GM18498 (cell line): ENCODE data around the gene SLC5A12.

Experiments
- ATAC-seq: cut with Tn5 transposase; IDR thresholded peaks from one replicate; pipeline ENCODE4 v1.9.1; 2021; ENCODE audit warnings: mild to moderate bottlenecking, moderate library complexity; ENCODE audit not compliant: unreplicated experiment

Gene SLC5A12

DNA sequence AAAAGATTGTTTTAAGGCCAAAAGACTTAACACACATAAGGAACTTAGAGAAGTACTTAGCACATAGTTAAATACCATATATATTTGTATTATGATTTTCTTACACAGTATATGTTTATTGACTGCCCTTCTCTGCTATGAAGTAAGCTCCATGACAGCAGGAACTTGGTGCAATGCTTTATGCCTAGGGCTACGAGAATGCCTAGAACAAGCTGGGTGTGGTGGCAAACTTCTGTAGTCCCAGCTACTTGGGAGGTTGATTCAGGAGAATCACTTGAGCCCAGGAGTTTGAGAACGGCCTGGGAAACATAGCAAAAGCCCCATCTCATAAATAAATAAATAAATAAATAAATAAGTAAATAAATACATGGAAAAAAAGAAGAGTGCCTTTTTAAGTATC is 1.9 kb downstream of the SLC5A12 start:
- ATAC-seq: no peak

DNA sequence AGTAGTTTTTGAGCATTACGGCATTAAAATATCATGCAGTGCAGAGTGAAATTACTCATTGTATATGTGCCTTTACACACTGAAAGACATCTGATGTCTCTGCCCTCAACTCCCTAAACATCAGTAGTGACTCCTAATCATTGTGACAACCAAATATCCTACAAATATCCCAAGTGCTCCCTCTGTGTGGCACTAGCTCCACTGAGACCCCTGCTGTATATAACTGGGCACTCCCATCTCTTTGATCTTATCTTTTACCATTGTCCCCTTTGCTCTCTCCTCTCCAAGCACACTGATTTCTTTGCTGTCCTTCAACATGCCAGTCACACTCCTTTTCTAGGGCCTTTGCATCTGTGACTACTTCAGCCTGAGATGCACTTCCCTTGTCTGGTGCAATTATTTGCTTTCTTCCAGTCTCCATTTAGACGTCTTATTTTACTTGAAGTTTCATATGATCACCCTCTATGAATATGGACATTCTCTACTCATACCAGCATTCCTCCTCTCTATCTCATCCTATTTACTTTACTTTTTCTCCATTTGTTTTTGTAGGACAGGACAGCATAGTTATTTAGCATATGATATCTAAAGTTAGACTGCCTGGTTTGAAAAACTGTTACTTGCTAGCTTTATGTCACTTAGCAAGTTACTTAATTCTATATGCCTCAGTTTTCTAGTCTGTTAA is 2.4 kb downstream of the SLC5A12 start:
- no peak for ATAC-seq

DNA sequence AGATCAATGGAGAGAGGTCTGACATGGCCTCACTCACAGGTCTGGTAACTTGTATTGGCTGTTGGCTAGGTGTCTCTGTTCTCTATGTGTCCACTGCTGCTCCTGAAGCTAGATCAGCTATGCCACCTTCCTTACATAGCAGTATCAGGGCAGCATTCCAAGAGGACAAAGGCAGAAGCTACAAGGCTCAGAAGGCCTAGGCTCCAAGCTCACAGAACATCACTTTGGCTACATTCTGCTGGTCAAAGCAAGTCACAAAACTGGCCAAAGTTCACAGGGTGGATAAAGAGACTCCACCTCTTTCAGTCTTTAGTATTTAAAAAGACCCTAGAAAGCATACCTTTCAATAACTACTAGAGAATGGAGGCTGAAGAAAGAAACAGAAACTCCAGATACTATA is 4.1 kb downstream of the SLC5A12 start:
- ATAC-seq: no peak

DNA sequence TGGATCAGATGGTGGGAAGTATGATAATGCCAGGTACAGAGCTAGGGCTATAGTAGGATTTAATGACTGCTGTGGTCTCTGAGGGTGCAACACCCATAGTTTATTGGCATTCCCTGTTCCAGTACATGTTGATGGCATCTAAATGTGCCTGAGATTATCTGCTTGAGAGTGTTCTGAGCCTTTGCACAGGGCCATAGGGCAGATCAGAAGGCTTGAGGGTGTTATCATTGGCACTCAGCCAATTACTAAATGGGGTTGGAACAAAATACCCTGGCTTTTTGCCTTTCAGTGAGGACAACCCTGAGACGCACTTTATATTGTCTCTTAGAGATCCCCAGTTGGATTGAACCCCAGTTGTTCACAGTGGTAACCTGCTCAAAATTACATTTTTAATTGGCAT is 6.7 kb downstream of the SLC5A12 start:
- no peak for ATAC-seq

DNA sequence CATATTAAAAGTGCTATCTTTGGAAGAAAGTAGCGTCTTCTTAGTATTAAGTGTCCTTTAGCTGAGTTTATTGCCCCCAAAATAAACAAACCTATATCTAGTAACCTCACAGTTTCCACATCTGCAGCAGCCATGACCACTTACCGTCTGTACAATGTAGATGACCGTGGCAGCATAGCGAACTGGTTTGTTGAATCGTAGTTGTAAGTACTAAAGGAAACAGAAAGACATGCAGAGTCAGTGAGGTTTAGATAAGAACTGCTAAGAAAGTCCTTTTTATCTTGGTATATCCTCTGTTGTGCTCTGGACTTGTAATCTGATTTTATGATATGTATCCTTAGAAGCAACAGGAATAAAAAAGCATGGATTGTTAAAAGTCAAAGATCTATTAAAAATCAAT is 9.4 kb downstream of the SLC5A12 start:
- ATAC-seq: no peak

DNA sequence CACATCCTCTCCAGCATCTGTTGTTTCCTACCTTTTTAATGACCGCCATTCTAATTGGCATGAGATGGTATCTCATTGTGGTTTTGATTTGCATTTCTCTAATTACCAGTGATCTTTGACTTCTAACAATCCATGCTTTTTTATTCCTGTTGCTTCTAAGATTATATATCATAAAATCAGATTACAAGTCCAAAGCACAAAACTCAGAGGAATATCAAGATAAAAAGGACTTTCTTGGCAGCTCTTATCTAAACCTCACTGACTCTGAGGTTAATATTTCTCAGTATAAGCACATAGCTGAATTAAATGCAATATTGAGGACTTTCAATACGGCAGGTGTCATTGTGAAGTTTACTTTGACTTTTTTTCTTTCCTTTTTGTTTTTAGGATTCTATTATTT is 11.4 kb downstream of the SLC5A12 start:
- no peak for ATAC-seq

GRCh38 chr11:26708736-26709456 is 13.0 kb downstream of the SLC5A12 start:
- no peak for ATAC-seq

GRCh38 chr11:26706181-26706580 is 15.7 kb downstream of the SLC5A12 start:
- no peak for ATAC-seq

GRCh38 chr11:26704249-26704648 is 17.6 kb downstream of the SLC5A12 start:
- ATAC-seq: no peak

GRCh38 chr11:26703411-26704191 is 18.3 kb downstream of the SLC5A12 start:
- no peak for ATAC-seq

DNA sequence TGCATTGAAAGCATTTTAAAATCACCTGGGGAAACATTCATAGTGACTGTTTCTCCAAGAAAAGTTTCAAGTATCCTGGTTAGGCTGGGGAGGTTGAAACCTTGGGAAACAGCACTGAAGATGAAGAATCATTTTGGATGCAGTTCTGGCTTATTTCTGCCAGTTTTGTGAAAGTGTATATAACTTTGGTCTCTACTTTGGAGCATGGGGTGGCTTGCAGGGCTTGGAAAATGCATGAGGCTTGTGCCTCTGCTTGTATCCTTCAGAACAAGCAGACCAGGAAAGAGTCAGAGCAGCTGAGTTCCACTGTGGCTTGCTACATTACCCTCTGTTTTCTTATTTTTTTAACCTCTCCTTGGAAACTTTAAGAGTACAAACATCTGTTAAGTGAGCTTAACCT is 19.5 kb downstream of the SLC5A12 start:
- no peak for ATAC-seq

DNA sequence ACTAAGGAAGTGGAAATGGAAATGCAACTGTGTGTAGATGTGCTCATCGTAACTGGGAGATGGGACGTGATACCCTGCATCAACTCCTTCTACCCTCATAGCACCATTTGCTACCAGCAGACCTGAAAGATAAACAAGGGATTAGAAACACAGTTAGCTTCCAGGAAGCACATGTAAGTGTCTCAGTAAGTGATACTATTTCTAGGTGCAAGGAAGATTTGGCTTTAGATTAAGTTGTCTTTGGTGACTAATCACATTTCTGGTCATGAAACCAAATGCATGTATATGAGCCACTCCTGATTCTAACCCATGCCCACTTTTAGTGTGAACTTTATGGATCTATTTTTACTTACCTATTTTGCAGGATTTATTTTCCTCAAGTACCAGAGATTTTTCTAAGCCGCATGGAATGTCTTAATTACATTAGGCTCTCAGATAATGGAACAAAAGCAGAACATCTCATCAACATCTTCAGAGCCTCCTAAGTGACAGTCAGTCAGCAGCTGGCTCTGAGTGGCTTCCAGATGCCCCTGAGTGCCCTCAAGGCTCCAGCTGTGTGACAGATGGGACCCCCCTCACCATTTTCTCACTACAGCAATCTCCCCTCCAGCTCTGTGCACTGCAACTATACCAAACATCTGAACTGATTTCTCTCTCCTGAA is 21.2 kb downstream of the SLC5A12 start:
- ATAC-seq: no peak

DNA sequence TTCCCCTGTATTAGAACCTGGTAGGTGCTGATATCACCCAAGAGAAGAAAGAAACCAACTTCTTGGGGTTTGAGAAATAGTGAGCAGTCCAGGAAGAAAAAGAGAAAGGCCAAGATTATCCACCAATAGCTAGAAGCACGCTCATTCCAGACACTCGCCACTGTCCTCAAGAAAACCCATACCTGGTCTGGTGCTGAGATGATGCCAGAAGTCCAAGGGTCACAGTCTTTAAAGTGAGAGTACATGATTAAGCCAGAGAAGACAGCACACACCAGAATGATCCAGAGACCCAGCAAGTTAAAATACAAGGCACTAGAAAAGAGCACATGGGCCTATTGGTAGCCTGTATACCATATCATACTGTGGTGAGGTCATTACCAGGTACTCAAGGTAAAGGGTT is 23.6 kb downstream of the SLC5A12 start:
- ATAC-seq: no peak

GRCh38 chr11:26696330-26696729 is 25.5 kb downstream of the SLC5A12 start:
- ATAC-seq: no peak

DNA sequence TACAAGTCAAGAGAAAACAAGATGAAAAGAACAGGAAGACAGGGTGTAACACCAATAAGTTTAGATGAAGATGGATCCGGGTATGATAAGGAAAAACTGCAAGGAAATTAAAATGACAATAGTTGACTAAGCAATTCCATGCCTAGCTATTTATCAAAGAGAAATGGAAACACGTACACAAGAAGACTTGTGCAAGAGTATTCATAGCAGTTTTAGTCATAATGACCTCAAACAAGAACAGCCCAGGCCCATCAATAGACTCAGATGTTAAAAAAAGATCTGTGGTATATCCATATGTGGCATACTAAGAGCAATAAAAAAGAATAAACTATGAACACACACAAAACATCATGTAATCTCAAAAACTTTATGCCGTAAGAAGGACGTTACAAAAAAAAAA is 33.2 kb downstream of the SLC5A12 start:
- no peak for ATAC-seq

GRCh38 chr11:26687351-26687750 is 34.5 kb downstream of the SLC5A12 start:
- no peak for ATAC-seq

- ATAC-seq: no peak
These were observed 44.3 kb downstream of the SLC5A12 start for GRCh38 chr11:26677566-26677965.

DNA sequence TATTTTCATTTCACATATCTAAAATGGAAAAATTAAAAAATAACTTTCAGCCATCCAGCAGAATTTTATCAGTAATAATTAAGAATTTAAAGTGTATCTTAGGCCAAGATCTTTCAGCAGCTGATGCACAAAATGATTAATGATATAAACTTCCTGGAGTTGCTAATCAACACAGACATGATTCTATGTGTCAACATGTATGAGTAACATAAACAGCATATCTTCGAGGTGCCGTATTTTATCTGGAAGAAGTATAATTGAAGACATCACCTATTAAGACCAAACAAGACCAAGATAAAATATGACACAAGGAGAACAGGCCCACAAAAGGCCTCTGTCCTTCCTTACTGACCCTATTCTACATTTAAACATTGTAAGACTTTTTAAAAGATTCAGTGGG is 45.2 kb downstream of the SLC5A12 start:
- no peak for ATAC-seq

GRCh38 chr11:26675233-26675928 is 46.5 kb downstream of the SLC5A12 start:
- no peak for ATAC-seq

- no peak for ATAC-seq
These were observed 55.9 kb downstream of the SLC5A12 start for GRCh38 chr11:26665946-26666345.

DNA sequence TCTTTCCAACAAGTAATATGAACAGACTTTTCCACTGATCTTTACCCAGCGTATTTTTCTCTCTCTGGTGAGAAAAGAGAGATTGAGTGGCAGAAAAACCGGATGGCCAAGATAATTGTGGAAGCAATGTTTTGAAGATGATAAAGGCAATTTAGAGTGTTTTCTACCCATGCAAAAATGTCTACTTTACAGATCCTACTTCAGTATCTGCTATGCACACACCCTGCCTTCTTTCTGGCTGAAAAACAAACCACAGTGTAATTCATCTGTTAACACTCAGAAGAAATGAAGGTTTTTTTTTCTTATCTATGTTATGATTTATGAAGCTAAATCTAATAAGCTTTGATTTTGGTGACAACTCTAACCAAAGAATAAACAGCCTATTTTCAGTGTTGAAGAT is 56.8 kb downstream of the SLC5A12 start:
- ATAC-seq: no peak
